ENCODE measurements around the gene RIPOR3.
A peak's percentile ranks its signal among the peaks of the same experiment; 100 is the strongest.
"Not testable (repeated sequence)": the region's sequence is repeated elsewhere in the genome, so short reads cannot be mapped to it uniquely, and the experiment has no call there.

RIPOR3 gene

DNA sequence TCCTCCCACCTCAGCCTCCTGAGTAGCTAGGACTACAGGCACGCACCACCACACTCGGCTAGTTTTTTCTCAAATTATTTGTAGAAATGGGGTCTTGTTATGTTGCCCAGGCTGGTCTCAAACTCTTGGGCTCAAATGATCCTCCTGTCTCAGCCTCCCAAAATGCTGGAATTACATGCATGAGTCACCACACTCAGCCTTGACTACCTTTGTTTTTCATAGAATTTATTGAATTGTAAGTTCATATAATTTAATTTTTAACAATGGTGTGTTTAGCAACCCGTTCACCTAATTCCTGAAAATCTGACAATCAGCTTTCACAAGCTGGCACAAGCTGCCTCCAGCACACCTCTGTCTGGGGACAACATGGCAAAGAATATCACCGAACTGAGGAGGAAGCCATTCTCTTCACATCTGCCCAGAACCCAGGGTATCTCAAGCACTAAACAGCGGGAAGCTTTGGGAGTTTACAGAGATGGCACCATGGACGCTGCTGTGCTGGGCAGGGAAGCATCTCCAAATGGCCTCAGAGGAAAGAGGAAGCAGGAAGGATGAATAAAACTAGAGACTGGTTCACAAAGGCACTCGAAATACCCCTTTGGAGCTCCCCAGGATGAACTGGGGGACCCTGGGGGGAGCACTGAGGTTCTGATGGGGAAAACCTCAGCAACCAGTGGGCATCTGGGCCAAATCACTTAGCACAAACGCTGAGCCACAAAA is 2.9 kb downstream of the RIPOR3 start:
- H3K27ac ChIP-seq, result no peak overlapping the region
- H3K4me3 ChIP-seq, result no peak overlapping the region

DNA sequence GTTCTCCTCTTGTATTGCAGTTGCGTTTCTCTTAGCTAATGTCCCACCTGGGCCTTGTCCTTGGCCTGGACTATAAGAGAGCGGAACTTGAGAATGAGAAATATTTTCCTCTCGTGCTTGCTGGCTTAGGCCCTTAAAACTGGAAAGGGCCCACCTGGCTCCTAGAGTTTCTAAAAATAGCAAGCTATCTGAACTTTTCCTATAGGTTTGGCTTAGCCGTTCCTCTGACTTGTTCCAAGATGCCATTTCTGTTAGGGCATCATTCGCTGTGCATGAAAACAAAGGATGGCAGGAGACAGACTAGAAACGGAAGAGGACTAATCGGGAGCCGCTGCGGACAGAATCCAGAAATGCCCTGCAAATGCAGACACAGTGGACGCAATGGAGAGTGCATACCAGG is 4.5 kb downstream of the RIPOR3 start:
- Histone ChIP-seq H3K27ac (peak overlapping the region in 1 of 21 experiments; percentile 44), H3K4me3 (no peak overlapping the region)

DNA sequence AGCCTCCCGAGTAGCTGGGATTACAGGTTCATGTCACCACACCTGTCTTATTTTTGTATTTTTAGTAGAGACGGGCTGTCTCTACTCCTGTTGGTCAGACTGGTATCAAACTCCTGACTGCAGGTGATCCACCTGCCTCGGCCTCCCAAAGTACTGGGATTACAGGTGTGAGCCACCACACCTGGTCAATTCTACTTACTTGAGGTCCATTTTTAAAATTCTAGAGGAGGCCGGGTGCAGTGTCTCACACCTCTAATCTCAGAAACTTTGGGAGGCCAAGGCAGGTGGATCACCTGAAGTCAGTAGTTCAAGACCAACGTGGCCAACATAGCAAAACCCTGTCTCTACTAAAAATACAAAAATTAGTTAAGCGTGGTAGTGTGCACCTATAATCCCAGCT is 7.8 kb downstream of the RIPOR3 start:
- Histone ChIP-seq H3K4me3 (no peak overlapping the region), H3K27ac (no peak overlapping the region)

DNA sequence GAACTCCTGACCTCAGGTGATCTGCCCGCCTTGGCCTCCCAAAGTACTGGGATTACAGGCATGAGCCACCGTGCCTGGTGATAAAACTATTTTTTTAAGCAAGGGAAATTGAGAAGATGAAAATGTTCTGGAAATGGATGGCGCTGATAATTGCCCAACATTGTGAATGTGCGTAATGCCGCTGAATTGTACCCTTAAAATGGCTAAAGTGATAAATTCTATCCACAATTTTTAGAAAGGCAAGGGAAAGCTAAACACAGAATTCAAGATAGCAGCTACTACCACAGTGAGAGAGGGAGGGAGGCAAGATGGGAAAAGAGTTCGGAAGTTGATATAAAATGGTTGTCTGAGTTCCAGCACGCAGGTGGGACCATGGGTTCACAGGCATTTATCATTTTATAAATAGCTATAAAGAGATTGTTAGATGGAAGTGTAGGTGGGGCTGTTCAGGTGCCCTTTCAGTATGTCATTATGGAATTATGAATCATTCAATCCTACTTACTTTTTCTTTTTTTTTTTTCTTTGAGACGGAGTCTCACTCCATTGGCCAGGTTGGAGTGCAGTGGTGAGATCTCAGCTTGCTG is 8.3 kb downstream of the RIPOR3 start:
- no peak overlapping the region for H3K27ac ChIP-seq

DNA sequence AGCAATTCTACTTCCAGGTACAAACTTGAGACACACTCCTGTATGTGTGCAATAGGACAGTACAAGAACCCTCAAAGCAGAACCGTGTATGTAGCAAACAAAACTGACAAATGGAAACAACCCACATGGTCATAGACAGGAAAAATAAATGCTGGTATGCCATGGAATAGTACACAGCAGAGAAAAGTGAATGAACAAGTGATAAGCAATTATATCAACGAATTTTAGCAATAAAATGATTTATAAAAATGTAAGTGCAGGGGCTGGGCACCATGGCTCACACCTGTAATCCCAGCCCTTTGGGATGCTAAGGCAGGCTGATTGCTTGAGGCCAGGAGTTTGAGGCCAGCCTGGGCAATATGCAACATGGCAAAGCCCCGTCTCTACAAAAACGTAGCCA is 9.3 kb downstream of the RIPOR3 start:
- Histone ChIP-seq H3K4me3 (no peak overlapping the region), H3K27ac (no peak overlapping the region)

More for the DNA sequence above, 8.3 kb downstream of the RIPOR3 start:
- no peak overlapping the region for H3K4me3 ChIP-seq

DNA sequence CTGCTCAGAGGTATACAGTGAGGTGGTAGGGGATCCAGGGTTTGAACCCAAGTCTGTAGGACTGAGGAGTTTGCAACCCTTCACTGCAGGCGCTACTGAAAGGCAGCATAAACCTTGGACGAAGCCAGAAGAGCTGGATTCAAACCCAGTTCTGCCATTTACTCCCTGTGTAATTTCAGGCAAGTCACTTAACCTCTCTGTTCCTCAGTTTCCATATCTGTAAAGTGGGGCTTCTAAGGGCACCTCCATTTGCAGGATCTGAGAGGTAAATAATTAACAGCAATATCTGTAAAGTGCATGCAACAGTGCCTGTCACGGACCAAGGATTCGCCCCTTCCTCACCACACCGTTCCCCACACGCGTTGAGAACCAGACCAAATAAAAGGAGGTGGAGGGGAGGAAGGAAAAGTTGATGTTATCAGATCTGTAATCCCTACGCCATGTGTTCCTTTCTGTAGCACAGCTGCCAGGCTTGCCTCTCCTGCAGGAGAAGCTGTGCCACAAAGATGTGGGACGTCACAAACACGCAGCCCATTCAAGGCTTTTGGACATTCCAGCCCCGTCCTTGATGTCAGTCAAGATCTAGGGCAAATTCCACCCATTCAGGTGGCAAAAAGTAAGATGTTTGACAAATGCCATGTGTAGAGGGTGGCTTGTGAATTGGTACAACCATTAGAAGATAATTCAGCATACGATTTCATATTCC is 9.8 kb downstream of the RIPOR3 start:
- Histone ChIP-seq H3K27ac (no peak overlapping the region), H3K4me3 (no peak overlapping the region)

DNA sequence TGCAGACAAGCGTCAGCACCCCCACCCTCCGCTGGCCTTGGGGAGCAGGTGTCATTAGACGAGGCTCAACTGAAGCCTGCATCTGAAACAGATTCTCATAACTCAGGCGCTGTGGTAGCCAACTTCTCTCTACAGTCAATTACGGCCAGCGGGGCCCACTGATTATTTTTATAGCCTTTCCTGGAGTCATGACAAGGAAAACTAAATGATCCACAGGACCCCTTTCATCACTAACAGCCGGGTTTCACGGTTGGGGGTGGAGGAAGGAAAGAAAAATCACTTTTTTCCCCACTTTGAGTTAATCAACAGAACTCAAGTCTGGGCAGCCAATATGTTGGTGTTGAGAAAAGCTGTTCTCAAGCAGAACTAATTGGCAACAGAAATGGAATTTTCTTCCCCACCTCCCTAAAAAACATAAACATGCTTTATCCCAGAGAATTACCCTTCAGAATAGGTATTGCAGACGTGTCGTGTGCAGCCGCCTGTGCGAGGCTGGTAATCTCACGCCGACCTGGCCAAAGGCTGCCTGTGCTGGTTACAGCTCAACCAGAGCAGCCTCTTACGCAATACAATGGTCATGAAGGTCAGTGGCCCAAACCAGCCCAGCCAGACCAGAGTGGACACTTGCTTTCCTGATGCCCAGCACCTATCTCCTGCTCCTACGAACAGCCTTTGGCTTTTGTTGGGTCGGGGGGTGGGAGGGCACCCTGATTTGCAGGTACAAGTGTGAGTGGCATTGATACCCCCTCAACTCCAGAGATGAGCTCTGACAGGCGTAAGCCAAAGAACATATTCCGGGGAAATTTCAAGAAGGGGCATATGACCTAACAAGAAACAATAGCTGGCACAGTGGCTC is 11.0 kb downstream of the RIPOR3 start:
- Histone ChIP-seq H3K27ac (peak overlapping the region in 1 of 21 experiments; percentile 24), H3K4me3 (no peak overlapping the region)

DNA sequence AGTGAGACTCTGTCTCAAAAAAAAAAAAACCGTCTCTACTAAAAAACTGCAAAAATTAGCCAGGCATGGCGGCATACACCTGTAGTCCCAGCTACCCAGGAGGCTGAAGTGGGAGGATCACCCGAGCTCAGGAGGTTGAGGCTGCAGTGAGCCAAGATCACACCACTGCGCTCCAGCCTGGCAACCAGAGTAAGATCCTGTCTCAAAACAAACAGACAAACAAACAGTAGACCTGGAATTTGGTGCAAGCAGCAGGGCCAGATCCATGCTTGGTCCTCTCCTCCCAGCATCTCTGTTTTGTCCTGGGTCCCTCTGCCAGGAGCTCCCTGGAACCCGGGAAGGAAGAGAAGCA is 11.6 kb downstream of the RIPOR3 start:
- Histone ChIP-seq H3K4me3 (no peak overlapping the region), H3K27ac (peak overlapping the region in 1 of 21 experiments; percentile 24)

DNA sequence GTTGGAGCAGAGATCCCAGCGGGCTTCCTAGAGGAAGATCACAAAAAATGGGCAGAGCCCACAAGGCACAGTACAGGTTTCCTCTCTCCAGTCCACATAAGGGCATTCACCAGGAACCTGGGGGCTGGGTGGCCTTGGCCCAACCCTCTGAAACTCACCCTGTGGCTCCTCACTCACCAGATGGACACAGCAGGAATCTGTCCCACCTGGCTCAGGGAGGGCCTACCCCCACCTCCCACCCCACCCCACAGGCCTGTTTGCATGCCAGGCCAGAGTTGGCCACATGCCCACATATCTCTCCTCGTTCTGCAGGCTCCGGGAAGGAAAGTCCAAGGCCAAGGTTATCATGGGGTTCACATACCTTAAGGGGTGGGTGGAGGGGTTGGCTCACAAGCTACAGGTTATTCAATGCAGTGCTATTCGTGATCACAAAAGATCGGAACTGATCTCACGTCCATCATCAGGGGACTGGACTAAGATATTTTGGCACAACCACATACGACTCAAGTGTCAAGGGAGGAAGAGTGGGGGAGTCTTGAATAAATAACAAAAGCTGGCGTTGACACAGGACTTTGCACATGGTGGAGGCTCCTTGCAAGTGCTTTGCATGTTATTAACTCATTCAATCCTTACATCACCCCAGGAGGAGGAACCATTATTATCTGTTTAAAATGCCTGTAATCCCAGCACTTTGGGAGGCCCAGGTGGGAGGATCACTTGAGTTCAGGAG is 13.0 kb downstream of the RIPOR3 start:
- Histone ChIP-seq H3K27ac (no peak overlapping the region), H3K4me3 (no peak overlapping the region)

DNA sequence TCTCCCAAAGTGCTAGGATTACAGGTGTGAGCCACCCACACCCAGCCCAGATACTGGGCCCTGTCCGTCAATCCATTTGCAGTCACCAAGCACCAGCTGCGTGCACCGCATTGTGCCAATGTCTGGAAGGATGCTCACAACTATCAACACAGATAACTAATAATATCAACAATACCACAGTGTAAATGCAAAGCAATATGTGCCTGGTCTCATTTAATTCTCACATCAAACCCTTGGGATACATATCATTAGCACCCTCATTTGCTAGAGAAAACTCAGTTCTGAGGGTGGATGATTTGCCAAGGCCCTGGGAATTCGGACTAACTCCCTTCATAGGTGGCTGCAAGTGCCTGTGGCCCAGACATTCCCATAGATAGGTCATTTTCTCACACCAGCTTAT is 14.5 kb downstream of the RIPOR3 start:
- Histone ChIP-seq H3K4me3 (no peak overlapping the region), H3K27ac (no peak overlapping the region)

DNA sequence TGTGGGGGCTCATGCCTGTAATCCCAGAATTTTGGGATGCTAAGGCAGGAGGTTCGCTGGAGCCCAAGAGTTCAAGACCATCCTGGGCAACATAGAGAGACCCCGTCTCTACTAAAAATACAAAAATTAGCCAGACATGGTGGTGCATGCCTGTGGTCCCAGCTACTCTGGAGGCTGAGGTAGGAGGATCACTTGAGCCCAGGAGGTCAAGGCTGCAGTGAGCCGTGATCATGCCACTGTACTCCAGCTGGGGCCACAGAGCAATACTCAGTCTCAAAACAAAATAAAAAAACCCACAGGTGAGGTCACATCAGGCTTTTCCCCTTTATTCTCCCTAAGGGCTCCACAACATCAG is 15.0 kb downstream of the RIPOR3 start:
- not testable (repeated sequence) for H3K4me3 ChIP-seq, H3K27ac ChIP-seq

DNA sequence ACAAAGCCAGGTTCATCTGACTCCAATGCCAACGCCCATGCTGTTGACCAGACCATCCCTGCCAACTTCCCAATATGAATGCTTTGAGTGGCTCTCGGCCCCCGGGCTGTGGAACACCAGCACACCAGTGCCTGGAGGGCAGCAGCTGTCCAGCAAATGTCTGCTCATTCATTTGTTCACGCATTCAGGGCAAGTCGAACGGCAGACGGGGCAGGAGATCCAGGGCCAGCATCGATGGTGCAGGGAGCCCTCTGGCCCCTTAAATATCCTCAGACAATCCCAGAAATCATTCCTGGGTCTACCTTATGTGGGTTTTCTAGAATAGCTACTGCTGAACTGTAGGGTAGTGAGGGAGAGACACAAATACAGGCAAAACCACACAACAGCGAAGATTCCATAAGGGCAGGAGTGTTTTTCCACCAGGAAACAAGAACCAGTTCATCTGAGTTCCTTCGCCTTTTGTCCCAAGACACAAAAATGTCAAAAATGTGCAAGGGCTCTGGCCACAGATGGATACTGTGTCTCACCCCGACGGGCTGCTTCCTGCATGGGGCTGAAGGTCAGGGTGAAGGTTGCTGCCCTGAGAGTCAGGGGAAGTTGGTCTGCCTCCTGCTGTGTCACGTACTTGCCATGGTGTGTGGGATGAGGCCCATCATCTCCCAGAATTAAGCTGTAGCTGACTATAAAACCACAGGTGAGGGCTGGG is 15.5 kb downstream of the RIPOR3 start:
- H3K27ac ChIP-seq, result no peak overlapping the region
- no peak overlapping the region for H3K4me3 ChIP-seq

DNA sequence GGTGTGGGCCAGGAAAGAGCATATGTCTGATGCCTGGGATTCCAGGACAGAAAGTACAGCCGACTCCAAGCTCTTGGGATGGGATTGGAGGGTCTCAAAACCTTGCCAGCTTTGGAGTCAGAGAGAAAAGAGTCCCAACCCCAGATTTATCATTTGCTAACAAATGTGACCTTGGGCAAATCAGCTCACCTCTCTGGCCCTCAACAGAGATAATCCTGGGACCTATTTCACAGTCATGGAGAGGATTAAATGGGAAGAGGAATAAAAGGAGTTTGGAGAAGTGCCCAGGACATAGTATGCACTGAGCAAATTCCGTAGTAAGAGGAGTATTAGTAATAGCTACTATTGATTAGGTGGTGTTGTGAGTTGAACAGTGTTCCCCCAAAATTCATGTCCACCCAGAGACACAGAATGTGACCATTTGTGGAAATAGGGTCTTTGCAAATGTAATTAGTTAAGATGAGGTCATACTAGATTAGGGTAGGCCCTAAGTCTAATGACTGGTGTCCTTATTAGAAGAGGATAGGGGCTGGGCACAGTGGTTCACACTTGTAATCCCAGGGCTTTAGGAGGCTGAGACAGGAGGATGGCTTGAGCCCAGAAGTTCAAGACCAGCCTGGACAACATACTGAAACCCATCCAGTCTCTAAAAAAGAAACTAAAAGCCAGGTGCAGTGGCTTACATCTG is 17.1 kb downstream of the RIPOR3 start:
- Histone ChIP-seq H3K4me3 (no peak overlapping the region), H3K27ac (no peak overlapping the region)

DNA sequence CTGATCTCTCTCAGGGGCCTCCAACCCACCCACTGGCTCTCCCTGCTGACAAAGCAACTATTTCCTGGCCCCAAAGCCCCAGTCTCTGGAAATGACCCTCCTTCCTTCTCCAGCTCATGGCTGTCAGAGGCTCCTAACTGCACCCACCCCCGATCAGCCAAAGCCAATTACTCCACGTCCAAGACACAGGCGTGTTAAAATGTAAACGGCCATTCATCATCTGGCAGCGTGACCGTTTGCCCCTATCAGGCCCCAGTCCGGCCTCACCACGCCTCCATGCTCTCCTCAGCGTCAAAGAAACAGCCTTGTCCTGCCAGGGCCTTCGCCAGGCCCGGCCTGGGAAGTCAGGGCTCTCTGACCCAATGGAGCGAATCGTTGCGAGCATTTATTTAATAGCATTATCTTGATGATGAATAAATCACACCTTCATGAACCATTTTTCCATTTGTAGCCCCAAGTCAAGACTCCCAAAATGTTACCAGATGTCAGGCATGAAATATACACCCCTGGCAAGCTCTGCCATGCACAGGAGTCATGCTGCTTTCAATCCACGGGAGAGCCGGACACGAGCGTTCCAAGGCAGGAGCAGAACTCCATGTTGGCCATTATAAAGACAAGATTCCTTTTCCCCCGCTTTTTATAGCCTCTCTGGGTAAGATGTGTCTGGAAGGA is 17.7 kb downstream of the RIPOR3 start:
- H3K4me3 ChIP-seq, result no peak overlapping the region

DNA sequence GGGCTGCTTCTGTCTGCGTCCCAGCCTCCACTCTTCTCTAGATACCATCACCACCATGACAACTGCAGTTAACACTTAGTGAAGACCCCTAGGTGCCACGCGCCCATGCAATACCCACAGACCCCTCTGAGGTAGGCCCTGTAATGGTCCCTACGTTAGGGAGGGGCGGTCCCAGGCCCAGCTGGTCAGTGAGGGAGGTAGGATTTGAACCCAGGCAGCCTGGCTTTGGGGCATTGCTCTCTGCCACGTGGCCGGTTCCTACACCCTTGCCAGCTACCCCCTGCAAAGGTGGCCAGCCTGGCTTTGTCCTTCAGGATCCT is 18.2 kb downstream of the RIPOR3 start:
- Histone ChIP-seq H3K27ac (no peak overlapping the region), H3K4me3 (no peak overlapping the region)

More for the DNA sequence above, 17.7 kb downstream of the RIPOR3 start:
- no peak overlapping the region for H3K27ac ChIP-seq

DNA sequence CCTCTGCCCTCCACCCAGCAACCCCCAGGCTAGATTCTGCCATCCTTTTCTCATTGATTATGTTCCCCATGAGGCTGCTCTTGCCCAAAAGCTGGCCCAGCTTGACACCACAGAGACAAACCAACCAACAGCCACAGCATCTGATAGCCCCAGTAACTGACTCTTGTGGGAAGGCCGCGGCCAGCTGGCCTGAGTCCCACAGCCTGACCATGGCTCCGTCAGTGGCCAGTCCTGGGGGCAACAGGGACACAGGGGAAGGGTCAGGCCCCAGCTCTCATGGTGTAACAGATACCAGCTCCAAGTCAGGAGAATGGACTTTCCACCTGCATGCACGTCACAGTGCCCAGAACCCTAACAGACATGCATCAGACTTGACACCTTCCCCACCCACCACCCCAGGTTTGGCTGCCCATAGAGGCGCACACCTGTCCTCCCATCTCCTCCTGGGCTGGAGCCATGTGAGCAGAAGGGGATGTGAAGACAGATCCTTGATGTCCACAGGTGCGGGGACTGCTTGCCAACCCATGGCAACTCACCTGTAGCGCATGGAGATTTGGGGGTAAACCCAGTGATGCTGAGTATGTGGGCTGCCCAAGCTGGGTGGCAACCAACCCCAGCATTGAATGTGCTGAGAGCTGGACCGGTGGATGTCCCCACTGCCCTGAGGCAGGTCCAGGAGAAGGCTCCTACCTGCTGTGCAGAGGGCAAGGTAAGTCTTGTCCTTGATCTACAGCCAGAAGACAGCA is 18.8 kb downstream of the RIPOR3 start:
- H3K27ac ChIP-seq, result no peak overlapping the region
- H3K4me3 ChIP-seq, result no peak overlapping the region

DNA sequence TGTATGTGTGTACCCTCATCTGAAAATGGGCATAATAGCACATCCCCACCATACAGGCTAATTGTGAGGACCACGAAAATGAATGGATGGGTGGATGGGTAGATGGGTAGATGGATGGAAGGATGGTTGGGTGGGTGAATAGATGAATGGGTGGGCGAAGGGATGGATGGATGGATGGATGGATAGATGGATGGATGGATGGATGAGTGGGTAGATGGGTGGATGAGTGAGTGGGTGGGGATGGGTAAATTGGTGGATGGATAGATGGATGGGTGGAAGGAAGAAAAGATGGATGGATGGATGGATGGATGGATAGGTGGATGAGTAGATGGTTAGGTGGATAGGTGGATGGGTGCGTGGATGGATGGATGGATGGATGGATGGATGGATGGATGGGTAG is 19.7 kb downstream of the RIPOR3 start:
- Histone ChIP-seq H3K27ac (no peak overlapping the region), H3K4me3 (no peak overlapping the region)

DNA sequence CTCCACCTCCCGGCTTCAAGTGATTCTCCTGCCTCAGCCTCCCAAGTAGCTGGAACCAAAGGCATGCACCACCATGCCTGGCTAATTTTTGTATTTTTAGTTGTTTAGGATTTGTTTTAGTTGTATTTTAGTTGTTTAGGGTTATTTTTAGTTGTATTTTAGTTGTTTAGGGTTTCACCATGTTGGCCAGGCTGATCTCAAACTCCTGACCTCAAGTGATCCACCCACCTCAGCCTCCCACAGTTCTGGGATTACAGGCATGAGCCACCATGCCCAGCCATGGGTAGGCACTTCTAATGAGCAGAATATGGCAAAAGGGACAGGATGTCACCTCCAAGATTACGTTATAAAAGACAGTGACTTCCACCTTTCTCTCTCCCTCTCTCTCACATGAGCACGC is 20.3 kb downstream of the RIPOR3 start:
- H3K4me3 ChIP-seq, result not testable (repeated sequence)
- H3K27ac ChIP-seq, result peak overlapping the region in 1 of 21 experiments; percentile 17

Data from skin epidermis (tissue), 12 donors.